Measurements from ENCODE around the gene TP53BP2. TPM values are rescaled to one million over a fixed set of nuclear protein-coding genes. Genes with fewer than 3 reads are reported as not detected.

The TP53BP2 gene
- total and polyA plus RNA-seq, 3 experiments from 2014 or later, result 16.5 to 59.6 (median 59.5) TPM

DNA sequence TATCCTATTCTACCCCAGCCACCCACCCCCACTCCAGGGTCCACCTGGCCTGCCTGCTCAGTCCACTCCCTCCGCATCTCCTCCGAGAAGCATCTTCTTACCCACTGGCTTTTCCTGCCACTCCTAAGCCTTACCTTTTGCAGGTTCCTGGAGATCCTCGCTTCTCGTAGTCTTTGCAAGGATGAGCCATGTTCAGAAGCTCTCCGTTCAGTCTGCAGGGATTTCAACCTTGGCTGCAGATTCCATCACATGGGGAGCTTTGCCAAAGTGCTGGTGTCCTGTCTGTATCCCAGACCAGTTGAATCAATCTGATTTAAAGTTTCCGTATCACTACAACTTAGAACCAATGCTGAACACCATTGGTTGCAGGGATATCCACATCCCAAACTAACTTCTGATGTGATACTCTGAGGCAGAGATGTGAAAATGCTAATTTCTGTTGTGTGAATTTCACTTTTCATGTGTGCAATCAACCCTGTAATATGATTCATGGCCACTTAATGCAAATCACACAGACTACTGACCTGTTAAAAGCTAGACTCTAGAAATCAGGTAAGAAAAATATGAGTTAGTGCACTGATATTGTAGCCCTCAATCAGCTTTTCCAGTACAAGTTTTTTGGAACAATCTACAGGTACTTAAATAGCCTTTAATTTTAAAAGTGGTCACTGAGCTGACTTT is 71.5 kb downstream of the TP53BP2 start:
- H3K9me3 Mint-ChIP-seq, result no peaks in the 10 kb centered on the region
- Histone ChIP-seq H3K4me1 (ENCODE audit: insufficient read depth, low read length) (peaks cover 18% of the 10 kb centered on the region), H3K27me3 (ENCODE audit: insufficient read depth, low read length, poor library complexity, severe bottlenecking) (no peaks in the 10 kb centered on the region), H3K4me3 (ENCODE audit: low read length) (no peak overlapping the region), H3K27ac (ENCODE audit: low read depth, low read length) (peak overlapping the region; percentile 18), H3K36me3 (ENCODE audit: insufficient read depth, low read length) (peaks cover 56% of the 10 kb centered on the region), H3K9me3 (ENCODE audit: low read length) (no peaks in the 10 kb centered on the region)
- no peak for DNase-seq
- H3K27me3 Mint-ChIP-seq, result no peaks in the 10 kb centered on the region
- CTCF ChIA-PET, result interaction anchor here (1.4 kb wide), 1 partner anchor 63 kb away, joined by 3 read pairs; no protein-coding TSS in a partner anchor
- peaks cover 8 to 94% (median 30%) of the 10 kb centered on the region in 3 donors for H3K36me3 Mint-ChIP-seq
- peaks cover 20 to 34% (median 22%) of the 10 kb centered on the region in 3 donors for H3K4me1 Mint-ChIP-seq
- POLR2A ChIA-PET, result no interaction called here
- peak overlapping the region in 4 of 8 donors; percentile 21 to 76 (median 46) for H3K27ac Mint-ChIP-seq
- no peak overlapping the region for H3K4me3 Mint-ChIP-seq

DNA sequence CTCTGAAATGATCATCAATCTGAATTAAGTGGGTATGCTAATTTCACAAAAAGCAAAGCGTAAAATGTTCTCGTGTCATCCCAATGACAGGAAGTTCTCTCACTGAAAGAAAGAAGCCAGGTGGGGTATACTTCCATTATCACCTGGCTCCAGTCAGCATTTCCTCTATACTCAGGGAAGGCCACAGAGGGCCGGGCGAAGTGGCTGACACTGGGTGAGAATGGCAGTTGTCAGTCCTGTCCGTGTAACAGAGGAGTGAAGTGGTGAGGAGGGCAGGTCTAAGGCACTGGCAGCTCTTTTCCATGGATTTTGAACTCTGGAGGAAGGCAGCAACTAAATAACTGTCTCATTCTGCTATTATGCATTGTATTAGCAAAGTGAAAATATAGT is 73.0 kb downstream of the TP53BP2 start:
- no peak overlapping the region for H3K4me3 Mint-ChIP-seq
- no peak for DNase-seq
- CTCF ChIA-PET, result interaction anchor here (1.1 to 1.6 kb wide), 3 partner anchors 23 to 76 kb away, joined by 3 to 4 read pairs (median 3); partner anchors contain the start of gene CAPN2
- Histone ChIP-seq H3K36me3 (ENCODE audit: insufficient read depth, low read length) (peaks cover 50% of the 10 kb centered on the region), H3K9me3 (ENCODE audit: low read length) (no peaks in the 10 kb centered on the region), H3K4me3 (ENCODE audit: low read length) (no peak overlapping the region), H3K27me3 (ENCODE audit: insufficient read depth, low read length, poor library complexity, severe bottlenecking) (no peaks in the 10 kb centered on the region), H3K27ac (ENCODE audit: low read depth, low read length) (peak overlapping the region; percentile 58), H3K4me1 (ENCODE audit: insufficient read depth, low read length) (peaks cover 18% of the 10 kb centered on the region)
- POLR2A ChIA-PET, result interaction anchor here (0.6 kb wide), 1 partner anchor 70 kb away, joined by 5 read pairs; no protein-coding TSS in a partner anchor
- no peaks in the 10 kb centered on the region for H3K27me3 Mint-ChIP-seq
- peak overlapping the region in 2 of 8 donors; percentile 42 to 69 for H3K27ac Mint-ChIP-seq
- no peaks in the 10 kb centered on the region for H3K9me3 Mint-ChIP-seq
- H3K36me3 Mint-ChIP-seq, result peaks cover 8 to 88% (median 26%) of the 10 kb centered on the region in 3 donors
- peaks cover 20 to 34% (median 22%) of the 10 kb centered on the region in 3 donors for H3K4me1 Mint-ChIP-seq

DNA sequence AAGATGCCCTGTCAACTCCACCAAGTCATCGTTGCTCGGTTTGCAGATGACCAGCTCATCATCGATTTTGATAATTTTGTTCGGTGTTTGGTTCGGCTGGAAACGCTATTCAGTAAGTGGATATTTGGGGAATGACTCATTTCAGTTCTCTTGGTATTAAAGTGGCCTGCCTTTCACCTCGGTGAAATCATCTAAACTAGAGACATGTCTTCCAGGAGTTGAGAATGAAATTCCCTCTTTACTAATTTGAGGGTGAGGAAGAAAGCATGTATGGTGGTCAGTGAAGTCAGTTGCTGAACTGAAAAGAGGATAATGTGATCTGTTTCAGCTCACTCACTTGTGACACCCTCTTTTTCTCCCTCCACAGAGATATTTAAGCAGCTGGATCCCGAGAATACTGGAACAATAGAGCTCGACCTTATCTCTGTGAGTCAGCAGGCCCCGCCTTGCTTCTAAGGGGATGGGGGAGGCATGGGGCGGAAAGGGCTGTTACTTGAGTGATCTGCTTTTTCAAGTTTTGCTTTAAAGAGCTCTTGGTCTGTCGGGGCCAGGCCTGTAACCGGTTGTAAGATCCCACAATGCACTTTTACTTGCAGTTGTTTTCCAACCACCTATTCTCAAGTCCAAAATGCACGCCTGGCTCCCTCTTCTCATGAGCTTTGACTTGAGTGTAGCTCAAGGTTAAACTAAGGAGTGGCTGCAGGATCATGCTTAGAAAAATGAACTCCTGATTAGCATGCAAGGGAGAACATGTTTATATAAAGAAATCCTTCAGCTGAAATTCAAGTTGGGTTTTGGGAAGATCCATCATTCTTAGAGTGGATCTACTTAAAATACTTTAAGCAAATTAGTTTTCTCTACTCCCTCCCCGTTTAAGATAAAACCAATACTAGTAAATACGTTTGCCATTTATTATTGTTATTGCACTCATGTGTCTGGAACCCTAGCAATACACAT is 73.7 kb downstream of the TP53BP2 start:
- Mint-ChIP-seq H3K4me3 (no peak overlapping the region), H3K4me1 (peaks cover 19 to 30% (median 22%) of the 10 kb centered on the region in 3 donors), H3K9me3 (no peaks in the 10 kb centered on the region), H3K27me3 (no peaks in the 10 kb centered on the region), H3K27ac (peak overlapping the region in 7 of 8 donors; percentile 15 to 80 (median 69)), H3K36me3 (peaks cover 8 to 84% (median 26%) of the 10 kb centered on the region in 3 donors)
- Histone ChIP-seq H3K27ac (ENCODE audit: low read depth, low read length) (peak overlapping the region; percentile 58), H3K27me3 (ENCODE audit: insufficient read depth, low read length, poor library complexity, severe bottlenecking) (no peaks in the 10 kb centered on the region), H3K4me3 (ENCODE audit: low read length) (no peak overlapping the region), H3K4me1 (ENCODE audit: insufficient read depth, low read length) (peaks cover 18% of the 10 kb centered on the region), H3K9me3 (ENCODE audit: low read length) (no peaks in the 10 kb centered on the region), H3K36me3 (ENCODE audit: insufficient read depth, low read length) (peaks cover 50% of the 10 kb centered on the region)
- no peak for DNase-seq
- POLR2A ChIA-PET, result interaction anchor here (0.8 to 1.0 kb wide), 2 partner anchors 11 to 67 kb away, joined by 3 to 6 read pairs; no protein-coding TSS in a partner anchor
- CTCF ChIA-PET, result interaction anchor here (0.9 to 1.6 kb wide), 3 partner anchors 23 to 75 kb away, joined by 3 to 5 read pairs (median 4); partner anchors contain the start of gene CAPN2

DNA sequence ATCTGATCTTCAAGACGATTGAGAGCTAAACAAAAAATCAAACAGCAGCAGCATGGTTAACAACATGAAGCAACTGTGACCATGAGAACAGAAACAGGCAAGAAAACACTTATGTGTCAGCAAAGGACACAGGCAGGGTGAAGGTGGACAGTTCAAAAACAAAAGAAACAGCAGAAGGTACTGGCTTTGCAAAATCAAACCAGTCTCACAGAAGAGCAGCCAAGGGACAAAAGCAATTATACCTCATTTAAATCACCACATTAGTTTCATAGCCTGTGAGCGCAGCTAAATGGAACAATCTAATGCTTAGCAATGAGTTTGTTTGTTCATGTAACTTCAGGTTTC is 74.3 kb downstream of the TP53BP2 start:
- peaks cover 8 to 82% (median 26%) of the 10 kb centered on the region in 3 donors for H3K36me3 Mint-ChIP-seq
- Histone ChIP-seq H3K27ac (ENCODE audit: low read depth, low read length) (peak overlapping the region; percentile 58), H3K4me1 (ENCODE audit: insufficient read depth, low read length) (peaks cover 17% of the 10 kb centered on the region), H3K36me3 (ENCODE audit: insufficient read depth, low read length) (peaks cover 50% of the 10 kb centered on the region), H3K4me3 (ENCODE audit: low read length) (no peak overlapping the region), H3K27me3 (ENCODE audit: insufficient read depth, low read length, poor library complexity, severe bottlenecking) (no peaks in the 10 kb centered on the region), H3K9me3 (ENCODE audit: low read length) (no peaks in the 10 kb centered on the region)
- peaks cover 15 to 23% (median 21%) of the 10 kb centered on the region in 3 donors for H3K4me1 Mint-ChIP-seq
- ChIA-PET POLR2A (interaction anchor here (1.0 kb wide), 1 partner anchor 67 kb away, joined by 6 read pairs; no protein-coding TSS in a partner anchor), CTCF (interaction anchor here (0.9 to 1.6 kb wide), 3 partner anchors 22 to 74 kb away, joined by 3 to 5 read pairs (median 4); partner anchors contain the start of gene CAPN2)
- peak overlapping the region in 7 of 8 donors; percentile 56 to 86 (median 69) for H3K27ac Mint-ChIP-seq
- H3K9me3 Mint-ChIP-seq, result no peaks in the 10 kb centered on the region
- H3K4me3 Mint-ChIP-seq, result no peak overlapping the region
- no peak for DNase-seq
- H3K27me3 Mint-ChIP-seq, result no peaks in the 10 kb centered on the region

DNA sequence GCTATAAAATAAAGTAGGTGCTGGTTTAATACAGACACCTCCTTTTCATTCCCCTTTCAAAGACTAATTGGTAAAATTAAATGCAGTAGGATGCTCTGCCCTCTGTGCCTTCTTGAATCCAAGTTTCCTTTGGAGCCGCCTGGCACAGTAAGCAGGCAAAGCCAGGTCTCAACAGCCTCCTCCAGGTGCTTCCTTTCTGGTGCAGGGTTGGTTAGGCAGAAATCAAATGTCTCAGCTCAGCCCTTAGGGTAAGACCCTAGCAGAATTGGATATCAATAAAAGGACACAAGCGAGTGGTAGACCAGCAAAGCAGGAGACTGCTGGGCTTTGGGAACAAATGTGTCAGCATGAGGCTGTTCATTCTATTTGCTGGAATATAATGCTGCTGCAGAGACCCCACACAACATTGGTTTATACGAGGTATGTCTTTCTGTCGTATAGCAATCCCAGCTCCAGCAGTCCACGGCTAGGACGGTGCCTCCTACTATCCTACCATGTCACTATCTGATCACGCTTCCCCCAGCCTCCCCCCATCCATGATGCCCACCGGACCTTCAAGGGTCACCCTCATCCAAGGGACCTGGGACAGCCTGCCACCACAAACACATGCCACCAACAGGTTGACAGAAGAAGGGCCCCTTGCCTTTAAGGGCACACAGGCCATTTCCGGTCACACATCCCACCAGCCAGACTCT is 75.0 kb downstream of the TP53BP2 start:
- Mint-ChIP-seq H3K27me3 (no peaks in the 10 kb centered on the region), H3K36me3 (peaks cover 8 to 82% (median 28%) of the 10 kb centered on the region in 3 donors), H3K4me3 (no peak overlapping the region), H3K9me3 (no peaks in the 10 kb centered on the region), H3K4me1 (peaks cover 8 to 17% (median 16%) of the 10 kb centered on the region in 3 donors), H3K27ac (peak overlapping the region in 7 of 8 donors; percentile 40 to 86 (median 69))
- no peak for DNase-seq
- Histone ChIP-seq H3K36me3 (ENCODE audit: insufficient read depth, low read length) (peaks cover 54% of the 10 kb centered on the region), H3K27me3 (ENCODE audit: insufficient read depth, low read length, poor library complexity, severe bottlenecking) (no peaks in the 10 kb centered on the region), H3K4me1 (ENCODE audit: insufficient read depth, low read length) (peaks cover 10% of the 10 kb centered on the region), H3K4me3 (ENCODE audit: low read length) (no peak overlapping the region), H3K9me3 (ENCODE audit: low read length) (no peaks in the 10 kb centered on the region), H3K27ac (ENCODE audit: low read depth, low read length) (peak overlapping the region; percentile 58)
- POLR2A ChIA-PET, result no interaction called here
- CTCF ChIA-PET, result no interaction called here

DNA sequence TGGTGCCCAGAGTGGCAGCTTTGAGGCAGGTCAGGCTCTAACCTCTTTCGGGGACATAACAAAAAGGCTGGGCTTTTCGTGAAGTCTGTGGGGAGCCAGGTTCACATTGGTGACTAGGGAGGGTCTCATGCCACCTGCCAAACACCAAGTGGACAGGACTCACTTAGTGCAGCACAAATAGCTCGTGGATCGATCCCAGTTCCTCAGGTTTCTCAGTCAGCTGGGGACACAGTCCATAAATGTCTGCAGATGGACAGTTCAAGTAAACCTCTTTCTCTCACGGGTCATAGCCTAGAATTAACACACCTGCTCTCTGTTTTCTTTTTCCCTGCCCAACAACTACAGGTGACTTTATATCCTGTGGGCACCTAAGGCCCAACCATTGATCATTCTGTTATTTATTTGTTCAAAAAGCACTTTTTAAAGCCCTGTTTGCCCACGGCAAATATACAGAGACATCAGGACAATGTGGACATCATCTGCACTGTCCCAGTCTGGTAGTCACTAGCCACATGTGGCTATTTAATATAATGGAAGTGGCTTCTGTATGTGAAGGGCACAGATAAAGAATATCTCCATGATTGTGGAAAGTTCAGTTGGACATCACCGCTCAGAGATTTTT is 79.9 kb downstream of the TP53BP2 start:
- POLR2A ChIA-PET, result no interaction called here
- no peaks in the 10 kb centered on the region for H3K27me3 Mint-ChIP-seq
- Histone ChIP-seq H3K27me3 (ENCODE audit: insufficient read depth, low read length, poor library complexity, severe bottlenecking) (no peaks in the 10 kb centered on the region), H3K36me3 (ENCODE audit: insufficient read depth, low read length) (peaks cover 45% of the 10 kb centered on the region), H3K4me3 (ENCODE audit: low read length) (no peak overlapping the region), H3K27ac (ENCODE audit: low read depth, low read length) (no peak overlapping the region), H3K9me3 (ENCODE audit: low read length) (no peaks in the 10 kb centered on the region), H3K4me1 (ENCODE audit: insufficient read depth, low read length) (peaks cover under 1% of the 10 kb centered on the region)
- peak overlapping the region in 6 of 8 donors; percentile 17 to 64 (median 37) for H3K27ac Mint-ChIP-seq
- CTCF ChIA-PET, result interaction anchor here (0.6 kb wide), 1 partner anchor 42 kb away, joined by 3 read pairs; no protein-coding TSS in a partner anchor
- DNase-seq, result no peak
- H3K4me3 Mint-ChIP-seq, result no peak overlapping the region
- peaks cover 6 to 82% (median 20%) of the 10 kb centered on the region in 3 donors for H3K36me3 Mint-ChIP-seq
- H3K4me1 Mint-ChIP-seq, result peaks cover 0 to 3% (median 0%) of the 10 kb centered on the region in 3 donors
- H3K9me3 Mint-ChIP-seq, result no peaks in the 10 kb centered on the region

Data from CD8-positive, alpha-beta memory T cell (primary cell).